A673 (cell line): ENCODE data around the gene ARHGAP15. TPM values are rescaled to one million over a fixed set of nuclear protein-coding genes. Genes with fewer than 3 reads are reported as not detected.

Experiments used
- BruUV-seq: library from RNA; stranded (reverse); fragments of 400-500 nt; replicated peaks from 2 replicates; lab custom pipeline; 2021; lab: Mats Ljungman, UMichigan
- CTCF ChIA-PET: fragments of 300-600 bp; sonication (Branson Sonifier 250); formaldehyde crosslinking; loops from one replicate; lab custom pipeline; 2022; ENCODE audit warnings: antibody characterized with exemption; lab: Charles Lee
- POLR2A ChIA-PET: fragments of 300-600 bp; sonication (Branson Sonifier 250); formaldehyde crosslinking; loops from one replicate; lab custom pipeline; 2022; ENCODE audit warnings: antibody characterized with exemption; ENCODE audit not compliant: low non-redundant PET; lab: Charles Lee
- DNase-seq: peaks from one replicate; pipeline ENCODE4 v3.0.0-alpha.2; 2015; ENCODE audit warnings: low spot score
- H3K27ac ChIP-seq: fragments of 200-600 bp; sonication (generic); 2 replicates; pipeline ENCODE4 v1.5.1; 2016; ENCODE audit warnings: mixed run types, low read depth, mild to moderate bottlenecking, mixed read lengths, antibody characterized with exemption, low read length; ENCODE audit not compliant: poor library complexity, severe bottlenecking
- H3K27me3 ChIP-seq: fragments of 200-600 bp; sonication (generic); replicated peaks from 2 replicates; pipeline ENCODE4 v1.6.1; 2017; ENCODE audit warnings: mixed run types, low read depth, mild to moderate bottlenecking, mixed read lengths, antibody characterized with exemption, low read length; ENCODE audit not compliant: insufficient read depth, poor library complexity
- H3K36me3 ChIP-seq: fragments of 200-600 bp; sonication (generic); 2 replicates; pipeline ENCODE4 v1.6.1; 2016; ENCODE audit warnings: mixed run types, mild to moderate bottlenecking, mixed read lengths, antibody characterized with exemption, low read length; ENCODE audit not compliant: insufficient read depth, poor library complexity, severe bottlenecking
- H3K4me1 ChIP-seq: fragments of 200-600 bp; sonication (generic); 2 replicates; pipeline ENCODE4 v1.6.1; 2017; ENCODE audit warnings: mixed run types, mild to moderate bottlenecking, mixed read lengths, antibody characterized with exemption, low read length; ENCODE audit not compliant: insufficient read depth, poor library complexity, severe bottlenecking
- H3K4me3 ChIP-seq: fragments of 200-600 bp; sonication (generic); 2 replicates; pipeline ENCODE4 v1.5.1; 2016; ENCODE audit warnings: low read depth, mixed run types, mild to moderate bottlenecking, mixed read lengths, low read length; ENCODE audit not compliant: poor library complexity, severe bottlenecking
- H3K9me3 ChIP-seq: fragments of 200-600 bp; sonication (generic); 2 replicates; pipeline ENCODE4 v1.6.1; 2016; ENCODE audit warnings: mixed run types, low read depth, mild to moderate bottlenecking, mixed read lengths, antibody characterized with exemption, low read length; ENCODE audit not compliant: poor library complexity, severe bottlenecking
- EZH2 ChIP-seq: fragments of 200-600 bp; sonication (generic); IDR thresholded peaks from 2 replicates; pipeline ENCODE4 v1.6.1; 2017; ENCODE audit warnings: borderline replicate concordance, low read depth, mild to moderate bottlenecking, mixed read lengths, antibody characterized with exemption, low read length; ENCODE audit not compliant: poor library complexity, severe bottlenecking
- intact Hi-C: fragments of 100-400 bp; cut with micrococcal nuclease; formaldehyde crosslinking; loops from one replicate; pipeline ENCODE4 v1.10.0; 2022; ENCODE audit not compliant: unreplicated experiment
- total RNA-seq: library from RNA; stranded (reverse); gene quantifications from 2 replicates; pipeline ENCODE4 v1.2.3, GENCODE V29; 2021
- TF ChIP-seq, protein P1 (sequence below): fragments of 300-800, 200-600 bp; sonication (generic); conservative IDR thresholded peaks from 2 replicates; pipeline ENCODE4 v1.5.1; 2017; ENCODE audit warnings: low read depth, mild to moderate bottlenecking, antibody characterized with exemption, low read length, moderate library complexity, mixed read lengths

Gene ARHGAP15
- total RNA-seq, 1 experiment from 2014 or later: not detected

DNA sequence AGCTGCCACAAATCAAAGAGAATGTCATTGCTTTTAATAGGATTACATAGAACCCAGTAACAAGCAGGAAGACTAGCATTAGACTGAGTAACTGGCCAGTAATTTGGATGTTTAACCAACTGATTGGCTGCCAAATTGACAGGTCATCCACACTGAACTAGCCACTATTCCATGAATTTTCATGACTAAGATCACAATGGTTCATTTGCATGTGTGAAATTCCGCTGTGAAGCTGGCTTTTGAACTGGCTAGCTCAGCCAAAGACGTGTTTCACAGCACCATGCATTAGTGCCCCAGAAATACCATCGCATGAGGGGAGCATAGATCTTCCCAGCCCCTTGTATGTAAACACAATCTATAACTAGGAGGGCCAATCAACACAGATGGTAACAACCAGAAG, 649.8 kb downstream of the ARHGAP15 start:
- H3K27ac ChIP-seq: no peak overlapping the region
- TF ChIP-seq, protein P1, sequence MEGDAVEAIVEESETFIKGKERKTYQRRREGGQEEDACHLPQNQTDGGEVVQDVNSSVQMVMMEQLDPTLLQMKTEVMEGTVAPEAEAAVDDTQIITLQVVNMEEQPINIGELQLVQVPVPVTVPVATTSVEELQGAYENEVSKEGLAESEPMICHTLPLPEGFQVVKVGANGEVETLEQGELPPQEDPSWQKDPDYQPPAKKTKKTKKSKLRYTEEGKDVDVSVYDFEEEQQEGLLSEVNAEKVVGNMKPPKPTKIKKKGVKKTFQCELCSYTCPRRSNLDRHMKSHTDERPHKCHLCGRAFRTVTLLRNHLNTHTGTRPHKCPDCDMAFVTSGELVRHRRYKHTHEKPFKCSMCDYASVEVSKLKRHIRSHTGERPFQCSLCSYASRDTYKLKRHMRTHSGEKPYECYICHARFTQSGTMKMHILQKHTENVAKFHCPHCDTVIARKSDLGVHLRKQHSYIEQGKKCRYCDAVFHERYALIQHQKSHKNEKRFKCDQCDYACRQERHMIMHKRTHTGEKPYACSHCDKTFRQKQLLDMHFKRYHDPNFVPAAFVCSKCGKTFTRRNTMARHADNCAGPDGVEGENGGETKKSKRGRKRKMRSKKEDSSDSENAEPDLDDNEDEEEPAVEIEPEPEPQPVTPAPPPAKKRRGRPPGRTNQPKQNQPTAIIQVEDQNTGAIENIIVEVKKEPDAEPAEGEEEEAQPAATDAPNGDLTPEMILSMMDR: no peak
- no peak for TF ChIP-seq EZH2
- ChIA-PET POLR2A (no interaction called here), CTCF (no interaction called here)
- H3K27me3 ChIP-seq: no peaks in the 10 kb centered on the region
- no TSS peak for BruUV-seq
- H3K4me3 ChIP-seq: no peak overlapping the region
- DNase-seq: peak; percentile 22
- H3K36me3 ChIP-seq: no peaks in the 10 kb centered on the region
- intact Hi-C loops: no loop called here
- no peaks in the 10 kb centered on the region for H3K9me3 ChIP-seq
- H3K4me1 ChIP-seq: no peaks in the 10 kb centered on the region

DNA sequence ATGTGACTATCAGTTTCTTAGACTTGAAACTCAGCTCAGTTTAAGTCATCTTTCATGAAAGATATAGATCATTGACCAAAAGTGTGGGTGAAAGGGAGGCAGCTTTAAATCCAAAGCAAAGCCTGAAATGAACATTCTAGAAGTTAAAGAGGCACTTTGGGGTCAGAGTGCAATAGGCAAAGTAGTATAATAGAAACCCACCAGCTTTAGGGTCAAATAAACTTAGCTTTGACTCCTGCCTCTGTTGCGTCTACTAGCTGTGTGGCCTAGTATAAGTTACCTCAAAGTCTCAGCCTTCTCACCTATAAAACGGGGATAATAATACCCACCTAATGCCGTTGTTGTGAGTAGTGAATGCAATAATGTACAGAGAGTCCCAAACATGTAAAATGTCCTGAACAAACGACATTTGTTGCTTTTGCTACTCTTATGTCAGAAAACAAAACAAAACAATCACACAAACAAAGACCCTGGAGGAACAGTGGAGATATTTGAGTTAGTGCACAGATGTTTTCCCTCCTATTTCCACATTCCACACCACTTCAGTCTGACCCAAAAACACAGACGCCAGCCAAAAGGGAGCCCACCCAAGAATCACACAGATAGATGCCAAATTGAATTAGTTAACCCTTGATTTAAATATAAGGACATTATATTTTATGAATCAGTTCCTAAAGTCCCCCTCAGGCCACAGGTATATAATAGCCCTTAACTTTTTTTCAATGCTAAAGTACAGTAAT, 657.0 kb downstream of the ARHGAP15 start:
- Histone ChIP-seq H3K27ac (no peak overlapping the region), H3K27me3 (no peaks in the 10 kb centered on the region), H3K36me3 (no peaks in the 10 kb centered on the region), H3K4me3 (no peak overlapping the region), H3K4me1 (no peaks in the 10 kb centered on the region), H3K9me3 (no peaks in the 10 kb centered on the region)
- intact Hi-C loops: no loop called here
- ChIA-PET CTCF (no interaction called here), POLR2A (no interaction called here)
- TF ChIP-seq EZH2: no peak
- TF ChIP-seq, protein P1: no peak
- no TSS peak for BruUV-seq
- no peak for DNase-seq

DNA sequence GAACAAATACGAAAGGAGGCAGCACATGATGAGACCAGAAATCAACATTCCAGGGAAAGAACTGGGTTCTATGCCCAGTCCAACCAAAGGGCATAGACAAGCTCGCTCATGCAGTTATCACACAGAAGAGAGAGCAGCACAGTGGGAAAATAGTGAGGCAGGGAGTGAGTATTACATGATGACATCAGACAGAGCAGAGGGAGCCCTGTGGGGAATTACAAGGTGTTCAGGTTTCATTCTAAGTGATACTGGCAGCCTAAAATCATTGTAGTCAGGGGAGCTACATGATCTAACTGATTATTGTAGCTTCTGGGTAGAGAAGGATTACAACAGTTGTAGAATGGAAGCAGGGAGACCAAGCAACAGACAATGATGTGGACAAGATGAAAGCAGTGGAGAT, 658.5 kb downstream of the ARHGAP15 start:
- ChIA-PET CTCF (no interaction called here), POLR2A (no interaction called here)
- no peaks in the 10 kb centered on the region for H3K4me1 ChIP-seq
- BruUV-seq: no TSS peak
- TF ChIP-seq, protein P1: no peak
- TF ChIP-seq EZH2: no peak
- H3K27ac ChIP-seq: no peak overlapping the region
- intact Hi-C loops: no loop called here
- H3K36me3 ChIP-seq: no peaks in the 10 kb centered on the region
- H3K4me3 ChIP-seq: no peak overlapping the region
- DNase-seq: no peak
- no peaks in the 10 kb centered on the region for H3K27me3 ChIP-seq
- no peaks in the 10 kb centered on the region for H3K9me3 ChIP-seq
